ENCODE data around the gene PRICKLE2.

DNA sequence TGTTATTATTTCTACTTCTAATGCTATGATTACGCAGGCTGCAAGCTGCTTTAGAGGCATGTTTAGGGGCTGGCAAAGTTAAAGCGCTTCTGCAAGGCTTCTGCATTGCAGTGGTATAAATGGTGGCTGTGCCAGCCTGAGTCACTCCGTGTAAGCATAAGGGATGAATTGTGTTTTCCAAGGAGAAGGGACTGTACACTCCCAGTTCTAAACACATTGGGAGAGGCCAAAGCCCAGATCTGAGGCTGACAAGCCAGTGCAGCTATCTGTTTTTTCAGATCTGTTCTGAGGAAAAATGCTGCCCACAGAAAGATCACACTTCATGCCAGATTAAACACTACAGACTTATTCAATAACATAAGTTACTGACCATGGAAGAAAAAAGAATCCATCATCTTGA, 83.8 kb downstream of the PRICKLE2 start:
- TF ChIP-seq CTCF (conservative IDR thresholded peaks at IDR 0.05; ENCODE audit: low read depth, low read length) (no peak), EZH2 (IDR thresholded peaks at IDR 0.05; ENCODE audit: borderline replicate concordance, low read depth, low read length, poor library complexity, severe bottlenecking) (no peak)

Data from A673 (cell line).